Panc1 (cell line): ENCODE data around the gene BCAS3. TPM values are rescaled to one million over a fixed set of nuclear protein-coding genes. Genes with fewer than 3 reads are reported as not detected.

Source experiments
- ATAC-seq: fragments of 200-7000 bp; cut with Tn5 transposase; 2 replicates; pipeline ENCODE4 v1.9.1; 2020; ENCODE audit warnings: mild to moderate bottlenecking, moderate library complexity
- BruUV-seq: library from RNA; stranded (reverse); fragments of 400-500 nt; replicated peaks from 2 replicates; lab custom pipeline; 2021; lab: Mats Ljungman, UMichigan
- CTCF ChIA-PET: fragments of 300-600 bp; sonication (Branson Sonifier 250); formaldehyde crosslinking; loops from one replicate; lab custom pipeline; 2022; ENCODE audit warnings: antibody characterized with exemption; lab: Charles Lee
- POLR2A ChIA-PET: fragments of 300-600 bp; sonication (Branson Sonifier 250); formaldehyde crosslinking; loops from one replicate; lab custom pipeline; 2022; ENCODE audit warnings: antibody characterized with exemption; lab: Charles Lee
- DNase-seq: peaks from one replicate; pipeline ENCODE4 v3.0.0-alpha.2; 2010; ENCODE audit warnings: low read depth, low spot score
- H3K27ac ChIP-seq: 2 replicates; pipeline ENCODE4 v1.5.1; 2011; ENCODE audit warnings: mild to moderate bottlenecking, low read length, inconsistent platforms
- H3K27me3 ChIP-seq: fragments of 200-500 bp; sonication (Bioruptor generic); 2 replicates; pipeline ENCODE4 v1.6.0; 2014; ENCODE audit warnings: low read length, inconsistent platforms; ENCODE audit not compliant: control insufficient read depth, insufficient read depth
- H3K36me3 ChIP-seq: fragments of 200-500 bp; sonication (Bioruptor generic); 2 replicates; pipeline ENCODE4 v1.5.1; 2014; ENCODE audit warnings: inconsistent platforms, mild to moderate bottlenecking, low read length, moderate library complexity; ENCODE audit not compliant: control insufficient read depth, insufficient read depth
- H3K4me1 ChIP-seq: 2 replicates; pipeline ENCODE4 v1.5.1; 2011; ENCODE audit warnings: inconsistent platforms, mild to moderate bottlenecking, low read length, moderate library complexity; ENCODE audit not compliant: control insufficient read depth, insufficient read depth
- H3K4me3 ChIP-seq, 2 experiments: 2 replicates each; pipeline ENCODE4 v1.5.1; 2011 to 2012; ENCODE audit warnings: low read depth in 2 of 2, low read length in 2 of 2, mild to moderate bottlenecking in 2 of 2, inconsistent platforms in 1 of 2, moderate library complexity in 1 of 2
- H3K9me3 ChIP-seq: fragments of 200-500 bp; sonication (Bioruptor generic); 2 replicates; pipeline ENCODE4 v1.5.1; 2014; ENCODE audit warnings: low read depth, mild to moderate bottlenecking, inconsistent platforms, low read length, moderate library complexity; ENCODE audit not compliant: control insufficient read depth, insufficient read depth
- CTCF ChIP-seq: fragments of 450-650 bp; IDR thresholded peaks from 2 replicates; pipeline ENCODE4 v1.5.1; 2017; ENCODE audit warnings: mild to moderate bottlenecking
- POLR2AphosphoS5 ChIP-seq: IDR thresholded peaks from 2 replicates; pipeline ENCODE4 v1.6.1; 2012; ENCODE audit warnings: mild to moderate bottlenecking, low read depth, low read length, moderate library complexity
- REST ChIP-seq, 2 experiments: IDR thresholded peaks; 2 replicates each; pipeline ENCODE4 v1.6.1; 2011 to 2012; ENCODE audit warnings: low read depth in 2 of 2, control low read depth in 1 of 2, low read length in 1 of 2, mild to moderate bottlenecking in 1 of 2, moderate library complexity in 1 of 2; ENCODE audit not compliant: insufficient read depth in 1 of 2
- SIN3A ChIP-seq: IDR thresholded peaks from 2 replicates; pipeline ENCODE4 v1.6.1; 2012; ENCODE audit warnings: low read depth, mild to moderate bottlenecking, low read length, moderate library complexity, borderline replicate concordance; ENCODE audit not compliant: insufficient read depth
- TCF7L2 ChIP-seq: IDR thresholded peaks from 2 replicates; pipeline ENCODE4 v1.6.1; 2011; ENCODE audit warnings: mild to moderate bottlenecking, low read depth, low read length, inconsistent platforms
- in situ Hi-C: cut with HindIII; loops from 2 replicates; pipeline ENCODE4 v1.10.0; 2016; ENCODE audit warnings: low sequenced_read_pairs, low pct_unique_long_range_greater_than_20kb
- intact Hi-C: fragments of 100-400 bp; cut with micrococcal nuclease; formaldehyde crosslinking; loops from one replicate; pipeline ENCODE4 v1.10.0; 2022; ENCODE audit not compliant: unreplicated experiment
- total RNA-seq: library from RNA; stranded (reverse); gene quantifications from one replicate; pipeline ENCODE4 v1.2.1, GENCODE V29; 2021; ENCODE audit not compliant: unreplicated experiment

BCAS3 gene
- total RNA-seq, 1 experiment from 2014 or later: 9.3 TPM

GRCh38 chr17:61174310-61174709 is 496.7 kb downstream of the BCAS3 start:
- Histone ChIP-seq H3K27me3 (no peaks in the 10 kb centered on the region), H3K36me3 (no peaks in the 10 kb centered on the region), H3K4me1 (no peaks in the 10 kb centered on the region), H3K27ac (peak overlapping the region; percentile 34; the same call in 1 of the 2 replicates), H3K4me3 (no peak overlapping the region), H3K9me3 (no peaks in the 10 kb centered on the region)
- CTCF ChIA-PET: no interaction called here
- BruUV-seq: no TSS peak
- POLR2A ChIA-PET: no interaction called here
- in situ Hi-C loops: no loop called here
- ATAC-seq: no peak
- TF ChIP-seq CTCF (no peak), TCF7L2 (no peak), REST (IDR thresholded peaks at IDR 0.05; ENCODE audit: insufficient read depth in 1 of 2, low read depth in 2 of 2, low read length in 1 of 2) (no peak)
- intact Hi-C loops: no loop called here
- no peak for DNase-seq

- CTCF ChIA-PET: interaction anchor here (0.7 kb wide), 1 partner anchor 130 kb away, joined by 7 read pairs; no protein-coding TSS in a partner anchor
- POLR2A ChIA-PET: interaction anchor here (0.6 to 0.7 kb wide), 2 partner anchors 36 to 992 kb away, joined by 6 to 10 read pairs; no protein-coding TSS in a partner anchor
- intact Hi-C loops (no loop called here), in situ Hi-C loops (no loop called here)
- H3K27me3 ChIP-seq: no peaks in the 10 kb centered on the region
- H3K27ac ChIP-seq: no peak overlapping the region
- no peaks in the 10 kb centered on the region for H3K36me3 ChIP-seq
- H3K4me1 ChIP-seq: no peaks in the 10 kb centered on the region
- TF ChIP-seq POLR2AphosphoS5: no peak
- TF ChIP-seq CTCF: no peak
- TF ChIP-seq REST (IDR thresholded peaks at IDR 0.05; ENCODE audit: insufficient read depth in 1 of 2, low read depth in 2 of 2, low read length in 1 of 2): no peak
- no peak for TF ChIP-seq TCF7L2
- no peak for TF ChIP-seq SIN3A
- BruUV-seq: no TSS peak
- ATAC-seq (no peak), DNase-seq (no peak)
- H3K4me3 ChIP-seq: no peak overlapping the region
- no peaks in the 10 kb centered on the region for H3K9me3 ChIP-seq
These were observed 497.9 kb downstream of the BCAS3 start for GRCh38 chr17:61175298-61176142.
